SJCRH30 (cell line): ENCODE results near the gene EPO. TPM values are rescaled to one million over a fixed set of nuclear protein-coding genes. Genes with fewer than 3 reads are reported as not detected.

ENCODE experiments used
- DNase-seq, 2 experiments: peaks; one replicate each; pipeline ENCODE4 v3.0.0-alpha.2; 2015 to 2020
- H3K27ac ChIP-seq: fragments of 250-450 bp; sonication (Bioruptor Pico); 2 replicates; pipeline ENCODE4 v1.5.1; 2020; ENCODE audit warnings: mild to moderate bottlenecking, moderate library complexity
- H3K27me3 ChIP-seq: fragments of 250-450 bp; sonication (Bioruptor Pico); 2 replicates; pipeline ENCODE4 v1.5.1; 2020; ENCODE audit warnings: mild to moderate bottlenecking, moderate library complexity
- H3K36me3 ChIP-seq: fragments of 250-450 bp; sonication (Bioruptor Pico); 2 replicates; pipeline ENCODE4 v1.5.1; 2020; ENCODE audit warnings: mild to moderate bottlenecking, moderate library complexity
- H3K4me1 ChIP-seq: fragments of 250-450 bp; sonication (Bioruptor Pico); 2 replicates; pipeline ENCODE4 v1.5.1; 2020; ENCODE audit warnings: mild to moderate bottlenecking, moderate library complexity
- H3K4me3 ChIP-seq: fragments of 250-450 bp; sonication (Bioruptor Pico); 2 replicates; pipeline ENCODE4 v1.5.1; 2020; ENCODE audit warnings: mild to moderate bottlenecking, moderate library complexity
- H3K9me3 ChIP-seq: fragments of 250-450 bp; sonication (Bioruptor Pico); replicated peaks from 2 replicates; pipeline ENCODE4 v1.5.1; 2020; ENCODE audit warnings: mild to moderate bottlenecking, moderate library complexity
- total RNA-seq: library from RNA; depleted of rRNA; stranded (reverse); fragments of >200 nt; shearing (Covaris generic); gene quantifications from 2 replicates; pipeline ENCODE4 v1.2.3, GENCODE V29; 2014

The EPO gene
- total RNA-seq, 1 experiment from 2014 or later: not detected

DNA sequence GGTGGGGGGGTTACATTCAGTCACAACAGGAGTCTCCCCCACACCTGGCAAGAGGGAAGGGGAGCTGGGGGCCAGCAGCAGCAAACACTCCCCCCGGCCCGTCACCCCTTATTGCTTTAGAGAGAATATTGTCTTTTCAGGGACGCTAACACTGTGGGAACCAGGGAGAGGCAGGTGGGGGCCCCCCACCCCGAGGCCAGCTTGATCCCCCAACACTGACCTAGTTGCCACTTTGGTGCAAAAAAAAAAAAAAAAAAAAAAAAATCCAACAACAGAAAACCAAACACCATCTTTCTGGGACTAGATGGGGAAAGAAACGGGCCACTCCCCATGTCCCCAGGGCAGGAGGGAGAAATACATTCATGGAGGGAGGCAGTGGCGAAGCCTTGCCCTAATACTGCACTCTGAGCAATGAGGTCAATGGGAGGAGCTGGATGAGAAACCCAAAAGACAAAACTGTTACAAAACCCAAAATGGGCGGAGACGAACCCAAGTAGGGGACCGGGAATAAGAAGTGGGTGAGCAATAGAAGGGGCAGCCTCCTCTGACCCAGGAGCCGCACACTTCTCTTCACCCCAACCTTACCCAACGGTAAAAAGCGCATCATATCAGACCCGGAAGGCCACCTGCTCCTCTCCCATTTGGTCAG lies 40.2 kb upstream of the EPO start:
- Histone ChIP-seq H3K27me3 (no peaks in the 10 kb centered on the region), H3K4me3 (no peak overlapping the region), H3K4me1 (no peaks in the 10 kb centered on the region), H3K36me3 (peaks cover 70% of the 10 kb centered on the region), H3K9me3 (no peaks in the 10 kb centered on the region), H3K27ac (no peak overlapping the region)
- DNase-seq: no peak

GRCh38 chr7:100680576-100681271 lies 39.5 kb upstream of the EPO start:
- no peaks in the 10 kb centered on the region for H3K4me1 ChIP-seq
- H3K27ac ChIP-seq: no peak overlapping the region
- no peak overlapping the region for H3K4me3 ChIP-seq
- DNase-seq: no peak
- peaks cover 76% of the 10 kb centered on the region for H3K36me3 ChIP-seq
- H3K9me3 ChIP-seq: no peaks in the 10 kb centered on the region
- H3K27me3 ChIP-seq: no peaks in the 10 kb centered on the region

DNA sequence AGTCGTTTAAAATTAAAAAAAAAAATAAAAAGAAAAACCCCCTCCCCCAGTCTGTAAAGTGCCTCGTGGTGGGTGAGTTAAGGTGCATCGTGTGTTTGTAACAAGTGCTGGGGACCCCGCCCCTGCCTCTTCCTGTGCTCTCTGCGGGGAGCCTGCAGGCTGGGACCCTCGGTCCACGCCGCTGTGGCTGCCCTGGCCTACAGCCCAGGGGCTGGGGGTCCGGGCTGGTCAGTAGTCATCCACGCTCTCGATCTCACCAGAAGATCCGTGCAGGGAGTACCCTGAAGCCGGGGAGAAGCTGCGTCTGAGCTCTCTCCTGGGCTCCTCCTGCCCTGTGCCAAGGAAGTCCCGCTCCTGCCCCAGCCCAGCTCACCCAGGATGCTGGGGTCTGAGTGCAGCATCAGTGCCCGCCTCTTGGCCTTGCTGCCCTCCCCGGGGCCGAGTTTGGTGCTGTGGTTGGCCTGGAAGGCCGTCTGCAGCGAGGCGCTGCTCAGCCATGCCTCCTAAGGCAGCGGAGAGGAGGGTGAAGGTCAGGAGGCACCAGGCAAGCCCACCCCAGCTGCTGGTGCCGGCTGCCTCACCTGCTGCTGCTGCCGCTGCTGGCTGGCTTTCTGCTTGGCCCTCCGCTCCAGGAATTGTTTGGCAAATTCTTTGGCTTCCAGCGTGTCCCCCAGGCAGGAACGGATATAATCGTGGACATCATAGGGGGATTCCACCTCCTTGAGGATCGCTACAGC lies 38.6 kb upstream of the EPO start:
- Histone ChIP-seq H3K4me1 (no peaks in the 10 kb centered on the region), H3K27ac (no peak overlapping the region), H3K9me3 (no peaks in the 10 kb centered on the region), H3K27me3 (no peaks in the 10 kb centered on the region), H3K4me3 (no peak overlapping the region), H3K36me3 (peaks cover 77% of the 10 kb centered on the region)
- DNase-seq: no peak

DNA sequence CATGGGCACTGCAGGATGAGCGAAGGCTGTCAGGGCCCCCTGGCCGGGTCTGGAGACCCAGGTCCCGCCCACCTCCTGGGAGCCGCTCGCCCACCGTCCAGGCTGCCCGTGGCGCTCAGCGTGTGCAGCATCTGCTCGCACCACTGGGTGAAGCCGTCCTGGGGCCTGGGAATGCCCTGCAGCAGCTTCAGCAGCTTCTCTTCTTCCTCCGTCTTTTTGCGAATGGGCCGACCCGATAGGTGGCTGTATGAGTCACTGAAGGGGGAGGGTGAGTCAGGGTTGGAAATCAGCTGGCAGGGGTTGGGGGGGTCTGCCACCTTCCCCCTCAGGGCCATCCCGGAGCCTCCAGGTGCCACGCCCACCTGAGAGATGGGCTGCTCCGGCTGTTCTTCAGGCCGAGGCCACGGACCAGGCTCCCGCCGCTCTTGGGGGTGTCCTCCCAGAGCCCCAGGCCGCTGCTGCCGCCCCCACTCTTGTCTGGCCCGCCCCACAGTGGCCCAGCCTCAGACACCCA lies 38.0 kb upstream of the EPO start:
- Histone ChIP-seq H3K4me3 (no peak overlapping the region), H3K36me3 (peaks cover 77% of the 10 kb centered on the region), H3K27me3 (no peaks in the 10 kb centered on the region), H3K4me1 (no peaks in the 10 kb centered on the region), H3K27ac (no peak overlapping the region), H3K9me3 (no peaks in the 10 kb centered on the region)
- no peak for DNase-seq

GRCh38 chr7:100682991-100683658 lies 37.1 kb upstream of the EPO start:
- peaks cover 76% of the 10 kb centered on the region for H3K36me3 ChIP-seq
- no peak overlapping the region for H3K27ac ChIP-seq
- no peaks in the 10 kb centered on the region for H3K27me3 ChIP-seq
- no peaks in the 10 kb centered on the region for H3K9me3 ChIP-seq
- H3K4me1 ChIP-seq: no peaks in the 10 kb centered on the region
- no peak for DNase-seq
- H3K4me3 ChIP-seq: no peak overlapping the region

GRCh38 chr7:100683659-100684533 lies 36.4 kb upstream of the EPO start:
- peaks cover 76% of the 10 kb centered on the region for H3K36me3 ChIP-seq
- H3K27me3 ChIP-seq: no peaks in the 10 kb centered on the region
- no peaks in the 10 kb centered on the region for H3K9me3 ChIP-seq
- H3K4me3 ChIP-seq: no peak overlapping the region
- H3K27ac ChIP-seq: no peak overlapping the region
- no peaks in the 10 kb centered on the region for H3K4me1 ChIP-seq
- no peak for DNase-seq

DNA sequence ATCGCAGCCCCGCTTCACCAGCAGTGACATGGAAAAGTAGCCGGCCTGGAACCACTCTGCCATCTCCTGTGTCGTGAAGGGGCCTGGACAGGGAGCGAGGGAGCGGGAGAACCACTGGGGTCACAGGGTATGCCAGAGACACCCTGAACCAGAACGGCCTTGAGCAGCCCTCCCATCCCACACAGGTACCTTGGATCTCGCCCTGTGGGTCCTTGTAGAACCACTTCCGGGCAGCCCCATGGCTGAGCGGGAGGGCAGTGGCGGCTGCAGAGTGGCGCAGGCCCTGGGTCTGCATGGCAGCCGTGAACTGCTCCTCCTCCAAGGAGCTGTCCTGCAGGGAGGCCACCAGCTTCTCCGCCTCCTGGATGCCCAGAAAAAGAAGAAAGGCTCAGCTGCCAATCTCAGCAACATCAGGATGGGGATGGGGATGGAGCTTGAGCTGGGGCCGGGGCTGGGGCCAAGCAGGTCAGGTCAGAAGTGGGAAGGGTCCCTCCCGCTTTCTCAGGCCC lies 35.7 kb upstream of the EPO start:
- Histone ChIP-seq H3K27me3 (no peaks in the 10 kb centered on the region), H3K4me1 (no peaks in the 10 kb centered on the region), H3K9me3 (no peaks in the 10 kb centered on the region), H3K36me3 (peaks cover 73% of the 10 kb centered on the region), H3K4me3 (no peak overlapping the region), H3K27ac (no peak overlapping the region)
- no peak for DNase-seq

GRCh38 chr7:100685049-100685605 lies 35.1 kb upstream of the EPO start:
- Histone ChIP-seq H3K4me3 (no peak overlapping the region), H3K27me3 (no peaks in the 10 kb centered on the region), H3K27ac (no peak overlapping the region), H3K4me1 (no peaks in the 10 kb centered on the region), H3K9me3 (no peaks in the 10 kb centered on the region), H3K36me3 (peaks cover 73% of the 10 kb centered on the region)
- no peak for DNase-seq

DNA sequence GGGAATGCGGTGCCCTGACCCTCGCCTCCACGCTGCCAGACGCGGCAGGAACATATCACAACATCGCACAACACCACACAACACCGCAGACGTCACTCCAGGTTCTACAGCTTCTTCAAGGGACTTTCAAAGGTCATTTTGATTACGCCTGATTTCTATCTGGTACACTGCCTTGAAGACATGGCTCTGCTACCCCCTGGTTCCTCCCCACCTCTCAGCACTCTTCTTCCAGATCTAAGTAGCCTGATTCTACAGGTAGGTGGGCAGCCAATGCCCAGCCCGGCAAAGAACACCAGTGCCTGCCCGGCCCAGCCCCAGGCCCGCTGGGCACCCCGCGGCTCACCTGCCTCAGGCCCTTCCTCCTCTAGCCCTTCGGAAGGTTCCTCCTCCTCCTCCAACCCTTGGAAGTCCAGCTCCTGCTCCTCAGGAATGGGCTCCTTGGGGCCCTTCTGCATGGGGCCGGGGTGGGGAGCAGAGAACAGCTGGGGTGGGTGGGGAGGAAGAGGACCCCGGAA lies 34.6 kb upstream of the EPO start:
- no peaks in the 10 kb centered on the region for H3K4me1 ChIP-seq
- H3K27me3 ChIP-seq: no peaks in the 10 kb centered on the region
- H3K27ac ChIP-seq: no peak overlapping the region
- H3K4me3 ChIP-seq: no peak overlapping the region
- H3K36me3 ChIP-seq: peaks cover 68% of the 10 kb centered on the region
- DNase-seq: no peak
- H3K9me3 ChIP-seq: no peaks in the 10 kb centered on the region

DNA sequence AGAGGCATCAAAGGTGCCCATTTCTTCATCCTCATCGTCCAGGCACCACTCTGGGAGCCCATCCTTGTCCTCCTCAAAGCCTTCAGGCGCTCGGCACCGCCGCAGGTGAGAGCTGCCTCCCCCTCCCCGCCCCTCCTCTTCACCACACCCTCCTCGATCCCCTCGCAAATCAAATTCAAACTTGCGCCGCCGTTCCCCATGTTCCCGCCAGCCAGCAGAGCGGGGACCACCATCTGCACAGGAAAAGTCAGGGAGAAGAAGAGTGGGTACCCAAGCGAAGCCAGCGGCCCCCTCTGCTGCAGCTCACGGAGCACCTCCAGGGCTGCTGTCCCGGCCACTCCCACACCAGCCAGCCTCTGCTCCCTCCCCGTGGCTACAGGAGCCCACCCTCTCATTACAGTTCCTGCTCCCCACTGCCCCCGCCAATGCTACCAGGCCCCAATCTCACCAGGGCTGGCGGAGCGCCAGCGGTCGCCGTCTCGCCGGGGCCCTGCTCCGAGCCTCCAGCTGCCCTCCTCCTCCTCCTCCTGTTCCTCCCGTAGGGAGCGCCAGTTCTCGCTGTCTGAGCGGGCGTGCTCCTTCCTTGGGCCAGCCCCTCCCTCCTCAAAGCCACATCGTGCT lies 34.0 kb upstream of the EPO start:
- no peaks in the 10 kb centered on the region for H3K4me1 ChIP-seq
- no peaks in the 10 kb centered on the region for H3K27me3 ChIP-seq
- H3K27ac ChIP-seq: no peak overlapping the region
- no peak for DNase-seq
- H3K4me3 ChIP-seq: no peak overlapping the region
- no peaks in the 10 kb centered on the region for H3K9me3 ChIP-seq
- peaks cover 63% of the 10 kb centered on the region for H3K36me3 ChIP-seq

GRCh38 chr7:100686822-100687211 lies 33.5 kb upstream of the EPO start:
- H3K9me3 ChIP-seq: no peaks in the 10 kb centered on the region
- H3K4me1 ChIP-seq: no peaks in the 10 kb centered on the region
- DNase-seq: no peak
- H3K27me3 ChIP-seq: no peaks in the 10 kb centered on the region
- H3K4me3 ChIP-seq: no peak overlapping the region
- no peak overlapping the region for H3K27ac ChIP-seq
- peaks cover 60% of the 10 kb centered on the region for H3K36me3 ChIP-seq

- peaks cover 56% of the 10 kb centered on the region for H3K36me3 ChIP-seq
- H3K27me3 ChIP-seq: no peaks in the 10 kb centered on the region
- no peak overlapping the region for H3K4me3 ChIP-seq
- H3K9me3 ChIP-seq: no peaks in the 10 kb centered on the region
- DNase-seq: no peak
- no peak overlapping the region for H3K27ac ChIP-seq
- H3K4me1 ChIP-seq: no peaks in the 10 kb centered on the region
Measured at GRCh38 chr7:100687261-100687660, 33.0 kb upstream of the EPO start.

- Histone ChIP-seq H3K9me3 (no peaks in the 10 kb centered on the region), H3K27ac (no peak overlapping the region), H3K4me1 (peaks cover 4% of the 10 kb centered on the region; the same call in 1 of the 2 replicates), H3K4me3 (no peak overlapping the region), H3K36me3 (peaks cover 50% of the 10 kb centered on the region), H3K27me3 (no peaks in the 10 kb centered on the region)
- no peak for DNase-seq
Measured at GRCh38 chr7:100687751-100688300, 32.4 kb upstream of the EPO start.
